IMR-90 (cell line): ENCODE data around the gene LHFPL3. TPM values are rescaled to one million over a fixed set of nuclear protein-coding genes. Genes with fewer than 3 reads are reported as not detected.

Experiments used
- ATAC-seq: fragments of 200-7000 bp; cut with Tn5 transposase; 2 replicates; pipeline ENCODE4 v1.9.1; 2020; ENCODE audit warnings: low read depth, mild to moderate bottlenecking, moderate library complexity
- BruUV-seq: library from RNA; stranded (reverse); fragments of 400-500 nt; replicated peaks from 2 replicates; lab custom pipeline; 2021; lab: Mats Ljungman, UMichigan
- CTCF ChIA-PET: fragments of 300-600 bp; formaldehyde crosslinking; extraction: SDS; loops from one replicate; lab custom pipeline; 2021; ENCODE audit warnings: antibody characterized with exemption; lab: Yijun Ruan, JAX
- POLR2A ChIA-PET: fragments of 300-600 bp; sonication (Branson Sonifier 250); formaldehyde crosslinking; loops from one replicate; lab custom pipeline; 2022; ENCODE audit warnings: antibody characterized with exemption; ENCODE audit not compliant: unreplicated experiment; lab: Charles Lee
- DNase-seq: peaks from one replicate; pipeline ENCODE4 v3.0.0; 2013
- H2AFZ ChIP-seq: replicated peaks from 2 replicates; pipeline ENCODE3; 2013; ENCODE audit warnings: low read length, mild to moderate bottlenecking; ENCODE audit not compliant: poor library complexity
- H2AK5ac ChIP-seq: 2 replicates; pipeline ENCODE4 v1.6.1; 2013; ENCODE audit warnings: low read depth, low read length, inconsistent platforms
- H2AK9ac ChIP-seq: replicated peaks from 2 replicates; pipeline ENCODE3; 2013; ENCODE audit warnings: mild to moderate bottlenecking, low read depth, low read length, moderate library complexity; ENCODE audit not compliant: poor library complexity
- H2BK120ac ChIP-seq: 2 replicates; pipeline ENCODE4 v1.6.1; 2013; ENCODE audit warnings: low read depth, low read length, inconsistent platforms
- H2BK15ac ChIP-seq: 3 replicates; pipeline ENCODE4 v1.6.1; 2013; ENCODE audit warnings: low read depth, low read length, inconsistent platforms
- H2BK20ac ChIP-seq: 2 replicates; pipeline ENCODE4 v1.6.1; 2013; ENCODE audit warnings: low read depth, mild to moderate bottlenecking, inconsistent platforms, low read length, moderate library complexity
- H2BK5ac ChIP-seq: 2 replicates; pipeline ENCODE4 v1.6.1; 2013; ENCODE audit warnings: mild to moderate bottlenecking, low read depth, low read length, inconsistent platforms; ENCODE audit not compliant: poor library complexity, severe bottlenecking
- H3K14ac ChIP-seq: replicated peaks from 2 replicates; pipeline ENCODE4 v1.6.1; 2013; ENCODE audit warnings: low read depth, low read length, inconsistent platforms
- H3K18ac ChIP-seq: 2 replicates; pipeline ENCODE4 v1.6.1; 2013; ENCODE audit warnings: low read depth, low read length, control low read depth
- H3K23ac ChIP-seq: 2 replicates; pipeline ENCODE4 v1.6.1; 2013; ENCODE audit warnings: low read depth, low read length, inconsistent platforms
- H3K27ac ChIP-seq: 2 replicates; pipeline ENCODE4 v1.5.1; 2013; ENCODE audit warnings: mild to moderate bottlenecking, control low read depth, low read length; ENCODE audit not compliant: insufficient read depth
- H3K27me3 ChIP-seq: 2 replicates; pipeline ENCODE4 v1.6.1; 2013; ENCODE audit warnings: low read length; ENCODE audit not compliant: control insufficient read depth, insufficient read depth
- H3K36me3 ChIP-seq: 2 replicates; pipeline ENCODE4 v1.6.1; 2013; ENCODE audit warnings: low read length, mixed read lengths; ENCODE audit not compliant: control insufficient read depth, insufficient read depth
- H3K4ac ChIP-seq: 2 replicates; pipeline ENCODE4 v1.6.1; 2013; ENCODE audit warnings: low read depth, low read length, inconsistent platforms
- H3K4me1 ChIP-seq: 2 replicates; pipeline ENCODE4 v1.6.1; 2013; ENCODE audit warnings: low read length, mixed read lengths; ENCODE audit not compliant: control insufficient read depth, insufficient read depth
- H3K4me2 ChIP-seq: 2 replicates; pipeline ENCODE4 v1.6.1; 2013; ENCODE audit warnings: low read depth, mild to moderate bottlenecking, control low read depth, low read length, moderate library complexity
- H3K4me3 ChIP-seq: 2 replicates; pipeline ENCODE4 v1.5.1; 2013; ENCODE audit warnings: low read depth, mild to moderate bottlenecking, control low read depth, low read length, moderate library complexity; ENCODE audit not compliant: insufficient read depth
- H3K56ac ChIP-seq: 2 replicates; pipeline ENCODE4 v1.6.1; 2013; ENCODE audit warnings: low read length, inconsistent platforms; ENCODE audit not compliant: insufficient read depth; ENCODE audit errors: extremely low read depth
- H3K79me1 ChIP-seq, 2 experiments: 2 replicates each; pipeline ENCODE4 v1.6.1; 2013; ENCODE audit warnings: low read length in 2 of 2, inconsistent platforms in 1 of 2, low read depth in 1 of 2
- H3K9ac ChIP-seq: 2 replicates; pipeline ENCODE4 v1.6.1; 2013; ENCODE audit warnings: low read depth, low read length, control low read depth
- H3K9me1 ChIP-seq: 2 replicates; pipeline ENCODE4 v1.6.1; 2013; ENCODE audit warnings: low read length, inconsistent platforms; ENCODE audit not compliant: insufficient read depth
- H3K9me3 ChIP-seq: 2 replicates; pipeline ENCODE4 v1.6.1; 2013; ENCODE audit warnings: low read length; ENCODE audit not compliant: control insufficient read depth, insufficient read depth
- H4K20me1 ChIP-seq: 2 replicates; pipeline ENCODE4 v1.6.1; 2013; ENCODE audit warnings: low read length, inconsistent platforms; ENCODE audit not compliant: insufficient read depth
- H4K5ac ChIP-seq: 2 replicates; pipeline ENCODE4 v1.6.1; 2013; ENCODE audit warnings: mild to moderate bottlenecking, low read depth, low read length, control low read depth
- H4K8ac ChIP-seq, 2 experiments: 2 replicates each; pipeline ENCODE4 v1.6.1; 2013; ENCODE audit warnings: low read depth in 2 of 2, low read length in 2 of 2, control low read depth in 1 of 2, inconsistent platforms in 1 of 2
- H4K91ac ChIP-seq: 2 replicates; pipeline ENCODE4 v1.6.1; 2013; ENCODE audit warnings: low read depth, low read length, inconsistent platforms; ENCODE audit not compliant: insufficient read depth
- CHD1 ChIP-seq: IDR thresholded peaks from 2 replicates; pipeline ENCODE4 v1.6.1; 2012; ENCODE audit warnings: low read depth, low read length, improper control_type of control experiment
- MAZ ChIP-seq: IDR thresholded peaks from 2 replicates; pipeline ENCODE4 v1.6.1; 2012; ENCODE audit warnings: low read depth, mild to moderate bottlenecking, low read length, improper control_type of control experiment, moderate library complexity, borderline replicate concordance
- RCOR1 ChIP-seq: IDR thresholded peaks from 2 replicates; pipeline ENCODE4 v1.6.1; 2012; ENCODE audit warnings: mild to moderate bottlenecking, low read length, improper control_type of control experiment; ENCODE audit not compliant: insufficient replicate concordance
- RFX5 ChIP-seq: IDR thresholded peaks from 2 replicates; pipeline ENCODE4 v1.8.0; 2012; ENCODE audit warnings: low read depth, mild to moderate bottlenecking, low read length, moderate library complexity
- WGBS, 2 experiments: methylation state at CpG; one replicate each; pipeline versions ENCODE4 v1.1.5 to v1.1.7; 2013; ENCODE audit warnings: missing lambda C conversion rate in 2 of 2; ENCODE audit not compliant: insufficient read length in 1 of 2; ENCODE audit errors: extremely low coverage in 2 of 2; 5-methylcytosine and 5-hydroxymethylcytosine counted together
- dilution Hi-C: fragments of 300-500 bp; cut with HindIII; formaldehyde crosslinking; loops from one replicate; pipeline ENCODE4 v1.14.3; 2018; ENCODE audit warnings: low sequenced_read_pairs; ENCODE audit not compliant: unreplicated experiment
- in situ Hi-C: fragments of 300-500 bp; cut with MboI; formaldehyde crosslinking; loops from 3 replicates; pipeline ENCODE4 v1.14.3; 2019; ENCODE audit warnings: low sequenced_read_pairs, inconsistent platforms, mixed read lengths
- intact Hi-C: fragments of 100-400 bp; cut with micrococcal nuclease; formaldehyde crosslinking; loops from 2 replicates; pipeline ENCODE4 v1.10.0; 2022
- polyA plus RNA-seq, 3 experiments: library from polyadenylated mRNA; depleted of rRNA; stranded (reverse); fragments of >200 nt; gene quantifications; 2 replicates each; pipeline ENCODE4 v1.2.3, GENCODE V29; 2012; ENCODE audit warnings: low replicate concordance in 1 of 3
- total RNA-seq: library from RNA; depleted of rRNA; stranded (reverse); fragments of >200 nt; gene quantifications from 2 replicates; pipeline ENCODE4 v1.2.3, GENCODE V29; 2012

Gene LHFPL3
- total and polyA plus RNA-seq, 2 of the 4 experiments (the other 2 are of a cell fraction): not detected

DNA sequence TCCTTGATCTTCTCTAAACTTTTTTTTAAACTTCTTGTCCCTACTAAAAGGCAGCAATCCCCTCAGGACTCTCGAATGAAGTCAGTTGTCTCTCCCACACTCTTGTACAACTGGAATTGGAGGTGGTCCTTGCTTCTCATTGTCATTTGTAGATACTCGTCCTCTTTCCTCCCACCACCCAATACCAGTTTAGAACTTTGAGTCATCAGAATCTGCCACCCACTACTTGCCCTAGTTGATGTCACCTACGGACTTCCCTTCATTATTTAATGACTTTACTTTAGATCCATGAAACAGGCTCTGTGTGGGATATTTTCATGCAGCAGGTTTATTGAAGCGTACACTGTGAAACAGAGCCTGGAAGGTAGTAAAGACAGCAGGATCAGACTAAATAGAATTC lies 28.6 kb upstream of the LHFPL3 start:
- Histone ChIP-seq H2AK5ac (no peak overlapping the region), H3K27me3 (no peaks in the 10 kb centered on the region), H3K79me1 (no peaks in the 10 kb centered on the region), H3K9ac (no peak overlapping the region), H3K36me3 (no peaks in the 10 kb centered on the region), H2BK15ac (no peak overlapping the region), H2BK5ac (no peak overlapping the region), H3K14ac (no peak overlapping the region), H3K4me1 (no peaks in the 10 kb centered on the region), H3K27ac (no peak overlapping the region), H4K5ac (no peak overlapping the region), H3K4me2 (no peak overlapping the region), H3K18ac (no peak overlapping the region), H3K9me1 (no peaks in the 10 kb centered on the region), H2AFZ (no peak overlapping the region), H2AK9ac (no peak overlapping the region), H4K91ac (no peak overlapping the region), H3K23ac (no peak overlapping the region), H3K4ac (no peak overlapping the region), H4K20me1 (no peaks in the 10 kb centered on the region), H2BK120ac (no peak overlapping the region), H3K4me3 (no peak overlapping the region), H4K8ac (no peak overlapping the region), H3K9me3 (no peaks in the 10 kb centered on the region), H3K56ac (no peak overlapping the region), H2BK20ac (no peak overlapping the region)
- TF ChIP-seq MAZ (no peak), RFX5 (no peak), CHD1 (no peak), RCOR1 (no peak)
- intact Hi-C loops (no loop called here), dilution Hi-C loops (no loop called here), in situ Hi-C loops (no loop called here)
- no peak for ATAC-seq
- ChIA-PET POLR2A (no interaction called here), CTCF (interaction anchor here (0.8 kb wide), 1 partner anchor 8 kb away, joined by 3 read pairs; no protein-coding TSS in a partner anchor)
- BruUV-seq: no TSS peak
- no peak for DNase-seq
- WGBS, 2 experiments: no CpG with 5 or more reads among the region's 4 CpGs
